Left renal cortex interstitium (tissue), 4 donors: Measurements from ENCODE around the gene ACSS1. TPM values are rescaled to one million over a fixed set of nuclear protein-coding genes. Genes with fewer than 3 reads are reported as not detected.
A peak's percentile ranks its signal among the peaks of the same experiment; 100 is the strongest.

Experiments
- DNase-seq, 4 donors: peaks; one replicate each; pipeline ENCODE4 v3.0.0-alpha.2; 2013; ENCODE audit warnings: low read depth in 4 of 4, low spot score in 2 of 4, missing footprints in 1 of 4
- polyA plus RNA-seq, 4 donors: library from polyadenylated mRNA; unstranded; fragments of 120-200 nt; gene quantifications; one replicate each; pipeline ENCODE4 v1.2.1, GENCODE V29; 2013; ENCODE audit not compliant: insufficient read length in 4 of 4

ACSS1 gene
- 10 to 100 TPM; 29.8 to 35.0 (median 32.4) TPM for polyA plus RNA-seq

GRCh38 chr20:25058051-25058846 lies at the start of gene ACSS1:
Gene ACSS1 (minus strand): TSS chr20:25058139. CDS start chr20:25058102, 37 bp downstream.
- DNase-seq, result no peak

DNA sequence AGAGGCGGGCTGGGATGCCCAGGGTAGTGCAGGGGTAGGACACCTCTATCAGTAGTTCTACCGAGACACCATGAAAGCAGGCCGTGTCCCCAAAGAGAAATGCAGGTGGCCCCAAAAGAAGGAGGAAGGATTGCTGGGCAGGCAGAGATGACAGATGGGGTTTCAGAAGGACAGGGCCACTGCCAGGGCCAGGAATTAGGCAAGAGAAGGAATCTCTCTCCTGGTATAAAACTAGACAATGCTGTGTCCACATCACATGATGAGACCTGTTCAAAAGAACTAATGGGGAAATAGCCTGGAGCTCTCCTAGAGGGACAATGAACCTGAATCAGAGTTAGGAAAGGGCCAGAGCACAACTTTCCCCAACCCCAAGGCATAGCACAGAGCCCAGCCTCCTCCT lies 45.6 kb upstream of the ACSS1 start:
- no peak for DNase-seq

DNA sequence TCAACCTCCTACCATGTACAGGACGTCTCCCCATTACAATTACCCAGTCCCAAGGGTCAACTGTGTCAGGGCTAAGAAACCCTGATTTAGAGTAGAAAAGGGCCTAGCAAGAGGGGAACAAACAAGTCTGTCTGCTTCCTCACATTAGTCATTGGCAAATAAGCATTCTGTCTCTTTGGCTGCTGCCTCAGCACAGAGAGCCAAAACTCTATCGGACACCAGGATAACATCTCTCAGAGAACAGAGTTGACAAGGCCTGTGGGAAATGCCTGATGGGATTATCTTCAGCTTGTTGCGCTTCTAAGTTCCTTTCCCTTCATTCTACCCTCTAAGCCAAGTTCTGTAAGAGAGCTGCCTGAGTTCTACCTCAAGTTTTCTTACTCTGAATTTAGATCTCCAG lies 43.0 kb upstream of the ACSS1 start:
- no peak for DNase-seq

- DNase-seq, result no peak
Measured at GRCh38 chr20:25099601-25100140, 41.7 kb upstream of the ACSS1 start.

DNA sequence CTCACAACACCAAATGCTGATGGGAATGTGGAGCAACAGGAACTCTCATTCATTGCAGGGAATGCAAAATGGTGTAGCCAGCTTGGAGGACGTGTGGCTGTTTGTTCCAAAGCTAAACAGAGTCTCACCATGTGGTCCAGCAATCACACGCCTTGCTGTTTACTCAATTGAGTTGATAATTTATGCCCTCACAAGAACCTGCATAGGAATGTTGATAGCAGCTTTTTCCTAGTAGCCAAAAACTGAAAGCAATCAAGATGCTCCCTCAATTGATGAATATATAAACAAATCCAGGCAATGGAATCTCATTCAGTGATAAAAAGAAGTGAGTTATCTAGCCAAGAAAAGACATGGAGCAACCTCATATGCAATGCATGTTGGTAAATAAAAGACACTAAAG lies 39.6 kb upstream of the ACSS1 start:
- no peak for DNase-seq

DNA sequence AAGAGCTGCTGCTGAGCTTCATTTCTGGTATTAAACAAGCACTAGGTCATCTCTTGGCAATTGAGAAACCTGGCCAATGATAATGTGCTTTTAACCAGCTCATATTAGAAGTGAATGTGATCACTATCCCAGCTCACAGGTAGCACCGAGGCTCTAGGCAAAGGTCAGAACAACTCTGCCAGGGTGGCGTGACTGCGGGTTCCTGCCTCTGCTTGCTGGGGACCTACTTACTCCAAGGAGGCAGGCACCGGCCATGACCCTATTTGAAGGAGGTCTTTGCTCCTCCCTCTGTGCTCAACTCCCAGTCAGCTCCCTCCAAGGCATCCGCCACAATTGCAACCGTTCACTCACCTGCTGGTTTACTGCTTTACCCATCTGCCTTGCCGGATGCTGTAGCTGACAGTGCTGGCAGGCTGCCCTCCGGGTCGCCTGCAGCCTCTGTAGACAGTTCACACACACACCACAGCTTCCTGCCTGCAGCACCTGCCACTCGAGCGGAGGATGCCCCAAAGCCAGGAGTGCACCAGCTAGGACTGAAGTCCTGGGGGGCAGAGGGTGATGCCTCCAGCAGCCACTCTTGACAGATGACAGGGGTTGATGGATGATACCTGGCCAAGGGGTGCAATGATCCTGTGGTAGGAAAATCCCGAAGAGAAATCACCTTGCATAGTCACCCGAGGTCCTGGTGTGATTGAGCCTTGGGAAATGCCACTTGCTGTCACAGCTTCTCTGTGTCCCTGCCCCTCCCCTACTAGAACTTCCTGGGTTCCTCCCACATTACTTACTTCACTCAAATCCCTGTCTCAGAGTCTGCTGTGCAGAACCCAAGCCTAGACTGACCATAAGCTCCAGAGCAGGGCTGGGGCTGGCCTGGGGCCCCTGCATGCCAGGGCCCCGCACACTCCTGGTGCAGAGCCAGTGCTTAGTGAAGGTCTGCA lies 32.8 kb upstream of the ACSS1 start:
- DNase-seq, result no peak

GRCh38 chr20:25089662-25090061 lies 31.7 kb upstream of the ACSS1 start:
- no peak for DNase-seq

DNA sequence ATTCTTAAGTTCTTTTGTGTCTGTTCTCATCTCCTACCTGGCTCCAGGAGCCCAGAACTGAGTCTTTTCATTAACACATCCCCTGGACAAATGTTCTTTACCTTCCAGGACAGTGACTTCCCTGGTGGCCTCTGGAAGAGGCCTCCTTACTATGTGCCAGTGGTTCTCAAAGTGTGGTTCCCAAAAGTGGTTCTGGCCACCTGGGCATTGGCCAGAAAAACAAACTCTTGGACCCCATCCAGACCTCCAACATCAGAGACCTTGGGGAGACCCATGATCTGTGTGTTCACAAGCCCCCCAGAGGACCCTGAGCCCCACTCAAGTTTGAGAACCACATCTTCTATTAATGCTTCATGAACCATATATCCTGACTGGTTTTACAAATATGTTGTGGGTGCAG lies 31.2 kb upstream of the ACSS1 start:
- no peak for DNase-seq

GRCh38 chr20:25088267-25088666 lies 30.3 kb upstream of the ACSS1 start:
- no peak for DNase-seq

DNA sequence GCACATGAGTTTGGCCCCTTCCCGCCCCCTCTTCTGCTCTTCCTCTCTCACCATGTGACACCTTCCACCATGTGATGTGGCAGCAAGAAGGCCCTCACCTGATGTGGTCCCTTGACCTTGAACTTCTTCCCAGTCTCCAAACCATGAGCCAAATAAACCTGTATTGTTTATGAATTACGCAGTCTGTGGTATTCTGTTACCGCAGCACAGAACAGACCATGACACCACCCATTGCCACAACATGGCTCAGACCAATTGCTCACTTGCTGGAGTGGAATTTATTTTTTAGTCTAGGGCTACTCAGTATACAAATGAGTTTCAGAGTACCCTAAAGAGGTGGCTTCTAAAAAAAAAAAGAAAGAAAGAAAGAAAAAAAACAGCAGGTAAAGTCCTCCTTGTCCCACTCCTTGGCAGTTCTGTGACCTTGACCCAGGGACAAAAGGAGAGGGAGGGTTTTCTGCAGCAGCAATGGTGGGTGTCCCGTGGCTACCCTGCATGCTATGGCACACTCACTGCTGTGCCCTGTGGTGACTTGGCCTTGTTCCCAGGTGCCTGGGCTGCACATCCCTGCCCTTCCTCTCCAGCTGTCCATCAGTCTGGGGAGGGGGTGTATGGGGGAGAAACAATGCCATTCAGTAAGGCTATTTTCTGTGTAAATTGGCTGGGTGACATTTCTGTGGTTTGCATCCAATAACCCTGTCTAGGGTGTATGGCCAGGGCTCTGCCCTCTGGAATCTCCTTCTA lies 29.4 kb upstream of the ACSS1 start:
- DNase-seq, result no peak

GRCh38 chr20:25085756-25086495 lies 28.0 kb upstream of the ACSS1 start:
- no peak for DNase-seq

DNA sequence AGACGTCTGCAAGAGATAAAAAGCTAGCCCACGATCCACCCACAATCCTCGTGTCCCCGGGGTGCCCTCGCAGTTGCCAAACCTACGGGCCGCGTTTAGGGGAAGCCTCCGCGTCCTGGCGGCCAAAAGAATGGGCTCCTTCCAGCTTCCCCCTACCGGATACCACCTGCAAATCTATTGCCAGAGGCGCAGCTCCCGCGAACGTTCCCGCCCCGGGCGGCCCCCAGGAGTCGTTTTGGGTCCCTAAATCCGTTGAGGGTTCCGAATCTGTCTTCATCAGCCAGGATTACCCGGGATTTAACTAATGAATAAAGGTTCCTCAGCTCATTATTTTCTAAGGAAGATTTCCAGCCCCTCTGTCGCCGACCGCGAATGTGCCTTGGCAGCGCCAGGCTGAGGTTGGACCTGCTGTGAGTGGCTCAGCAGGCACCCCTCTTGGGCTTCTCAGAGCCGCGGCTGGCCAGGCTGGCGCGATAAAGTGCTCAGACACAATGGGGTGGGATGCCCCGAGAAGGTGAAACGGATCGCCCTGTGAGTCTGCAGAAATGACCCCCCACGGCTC lies 26.8 kb upstream of the ACSS1 start:
- DNase-seq, result no peak

DNA sequence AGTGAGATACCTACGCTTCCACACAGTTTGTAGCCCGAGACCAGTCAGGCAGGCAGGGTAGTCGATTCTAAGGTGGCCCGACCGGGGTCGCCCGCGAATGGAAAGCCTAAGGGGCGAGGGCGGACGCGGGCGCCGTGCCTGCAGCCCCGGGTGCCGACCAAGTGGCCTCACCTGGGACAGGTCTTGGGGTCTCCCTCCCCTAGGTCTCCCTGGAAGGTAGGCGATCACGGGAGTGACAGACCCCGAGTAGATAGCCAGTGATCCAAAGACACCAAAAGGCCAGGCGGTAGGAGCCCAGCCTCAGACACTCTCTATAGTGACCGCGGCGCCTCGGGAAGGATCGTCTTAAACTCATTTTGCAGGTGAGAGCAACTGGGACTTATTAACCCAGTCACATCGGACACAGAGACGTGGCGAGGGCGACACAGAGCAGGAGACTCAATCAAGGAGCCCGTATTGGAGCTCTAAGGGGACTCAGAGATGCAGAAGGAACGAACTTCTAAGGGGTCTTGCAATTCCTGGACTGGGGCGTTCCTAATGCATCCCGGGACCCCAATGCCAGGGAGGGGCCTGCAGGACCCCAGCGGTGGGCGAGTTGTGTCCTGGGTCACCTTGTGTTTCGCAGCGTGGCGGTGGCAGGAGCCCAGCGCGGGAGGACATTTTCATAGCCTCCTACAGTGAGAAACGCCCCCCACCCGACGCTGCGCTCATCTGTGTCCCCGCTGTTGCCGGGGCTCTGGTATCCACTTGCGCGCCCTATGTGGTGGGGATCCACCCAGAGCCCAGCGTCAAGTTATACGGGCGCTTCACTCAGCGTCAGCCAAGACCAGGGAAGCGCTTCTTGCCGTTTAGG lies 26.1 kb upstream of the ACSS1 start:
- DNase-seq, result no peak

GRCh38 chr20:25083141-25083772 lies 25.3 kb upstream of the ACSS1 start:
- DNase-seq, result no peak

- no peak for DNase-seq
Measured at GRCh38 chr20:25082498-25082873, 24.5 kb upstream of the ACSS1 start.

DNA sequence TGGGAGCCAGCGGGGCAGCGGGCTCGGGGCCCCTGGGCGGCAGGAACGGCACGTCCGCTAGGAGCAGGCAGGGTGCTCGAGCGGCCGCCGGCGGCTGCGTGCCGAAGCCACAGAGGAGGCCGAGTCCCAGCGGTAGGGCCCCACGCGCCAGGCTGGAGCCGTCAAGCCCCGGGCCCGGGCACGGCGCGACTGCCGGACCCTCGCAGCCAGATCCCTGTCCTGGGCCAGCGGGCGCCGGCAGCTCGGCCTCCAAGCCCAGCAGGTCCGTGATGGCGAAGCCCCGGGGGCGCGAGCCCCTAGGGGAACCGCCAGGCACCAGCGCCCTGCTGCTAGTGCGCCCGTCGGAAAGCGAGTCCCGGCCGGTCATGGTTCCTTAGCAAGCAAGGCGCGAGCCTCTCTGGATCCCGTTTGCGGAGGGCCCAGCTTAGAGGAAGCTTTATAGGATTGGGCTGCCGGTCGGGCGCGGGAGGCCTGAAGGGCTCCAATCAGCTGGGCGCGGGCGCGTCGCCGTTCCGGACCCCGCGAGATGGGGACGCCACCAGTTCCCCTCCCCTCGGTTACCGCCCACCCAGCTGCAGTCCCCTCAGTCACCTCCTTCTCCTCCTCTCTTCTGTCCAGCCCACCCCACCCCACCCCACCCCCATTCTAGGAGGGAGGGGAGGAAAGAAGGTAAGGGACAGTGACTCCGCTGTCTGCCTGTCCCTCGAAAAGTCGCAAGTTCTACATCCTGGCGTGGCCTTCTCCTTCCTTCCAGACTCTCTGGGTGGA lies 24.0 kb upstream of the ACSS1 start, which contains the start of gene VSX1:
Gene VSX1, minus strand, starts transcription at position 412 of the 768 bp plus-strand sequence. Its CDS starts 45 bp downstream, at position 367.
- no peak for DNase-seq

DNA sequence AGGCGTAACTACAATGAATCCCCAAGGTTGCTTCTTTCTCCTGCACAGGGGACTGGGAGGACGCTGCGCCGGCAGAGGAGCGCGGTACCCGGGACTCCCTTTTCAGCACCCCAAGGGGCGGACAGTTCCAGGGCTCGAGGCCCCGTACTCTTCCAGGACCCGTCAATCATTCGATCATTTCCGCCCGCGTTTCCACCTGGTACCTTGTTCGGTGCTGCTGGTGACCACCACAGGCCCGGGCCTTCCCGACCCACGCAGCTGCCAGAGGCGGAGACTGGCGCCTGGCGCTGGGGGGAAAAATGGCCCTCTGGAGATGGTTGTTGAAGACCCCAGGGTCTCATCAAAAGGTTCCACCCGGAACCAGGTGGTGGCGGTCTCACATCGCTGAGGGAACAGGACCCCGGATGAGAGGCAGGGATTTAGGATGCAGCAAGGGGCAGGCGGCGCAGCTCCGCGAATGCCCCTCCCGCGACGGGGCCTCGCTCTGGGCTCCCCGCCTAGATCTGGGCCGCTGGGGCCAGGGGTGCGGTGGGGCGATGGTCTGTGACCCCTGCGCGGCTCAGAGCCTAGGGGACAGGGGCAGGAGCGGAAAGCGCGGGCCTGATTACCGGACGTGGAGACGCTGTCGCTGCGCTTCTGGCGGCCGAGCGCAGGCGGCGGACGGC lies 23.3 kb upstream of the ACSS1 start:
- peak in 3 of 4 donors; percentile 18 to 63 (median 37) for DNase-seq
